HG03280 (cell line): ENCODE measurements around the gene ZNF746.

Experiments
- ATAC-seq: cut with Tn5 transposase; IDR thresholded peaks from one replicate; pipeline ENCODE4 v1.9.1; 2021; ENCODE audit warnings: mild to moderate bottlenecking, moderate library complexity; ENCODE audit not compliant: unreplicated experiment

The ZNF746 gene

DNA sequence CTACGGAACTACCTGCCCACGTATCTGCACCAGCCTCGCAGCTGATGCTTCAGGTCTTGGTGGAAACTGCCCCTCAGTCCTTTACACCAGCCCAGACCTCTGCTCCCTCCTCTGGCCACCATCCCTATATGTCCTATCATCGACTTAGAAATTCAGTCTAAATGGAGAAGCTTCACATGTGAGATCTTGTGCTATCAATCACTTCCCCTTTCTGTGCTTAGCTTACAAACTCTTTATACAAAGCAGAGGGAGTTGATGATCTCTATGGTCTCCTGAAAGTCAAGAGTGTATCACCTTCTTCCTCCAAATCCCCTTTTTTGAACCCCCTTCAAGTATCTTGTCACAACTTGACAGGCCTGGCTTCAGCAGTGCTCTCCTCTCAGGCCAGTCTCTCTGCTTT lies 67.4 kb downstream of the ZNF746 start:
- ATAC-seq = no peak

DNA sequence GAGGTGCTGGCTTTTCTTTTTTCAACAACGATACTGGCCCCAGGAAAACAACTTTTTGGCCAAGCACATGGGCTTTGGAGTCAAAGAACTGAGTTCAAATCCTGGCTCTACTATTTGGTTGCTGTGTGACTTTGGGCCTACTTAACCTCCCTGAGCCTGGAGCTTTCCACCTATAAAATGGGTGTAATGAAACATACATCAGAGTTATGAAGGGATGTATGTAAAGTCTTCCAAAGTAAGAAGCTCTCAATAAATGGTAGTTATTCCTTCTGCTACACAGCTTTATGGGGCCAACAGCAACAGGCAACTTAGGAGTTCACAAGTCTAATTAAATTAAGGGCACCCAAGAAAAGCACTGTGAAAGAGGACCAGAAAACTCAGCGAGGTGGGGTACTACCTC lies 69.7 kb downstream of the ZNF746 start:
- ATAC-seq = no peak

DNA sequence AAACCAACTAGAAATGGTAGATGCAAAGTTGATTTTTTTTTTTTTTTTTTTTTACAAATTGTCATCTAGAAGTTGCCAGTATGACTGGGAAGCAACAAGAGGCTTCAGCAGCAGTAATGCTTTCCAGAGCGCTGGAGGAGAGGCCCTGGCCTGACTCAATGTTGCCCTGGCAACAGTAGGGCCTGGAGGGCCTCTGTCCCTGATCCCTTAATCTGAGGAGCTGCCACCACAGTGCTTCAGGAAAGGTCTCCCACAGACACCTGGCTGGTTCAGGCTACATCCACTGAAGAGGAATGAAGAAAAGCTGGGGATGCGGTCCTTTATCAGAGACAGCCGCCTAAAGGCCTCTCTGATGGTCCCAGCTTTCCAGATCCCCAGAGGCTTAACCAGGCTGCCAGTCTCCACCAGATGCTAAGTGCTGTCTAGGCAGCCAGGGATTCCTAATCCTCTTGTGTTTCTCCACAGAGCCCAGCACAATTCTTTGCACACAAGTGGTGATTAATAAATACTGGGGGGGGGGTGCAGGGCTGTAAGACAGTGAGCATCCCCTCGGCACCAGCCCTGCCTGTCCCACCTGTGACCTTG lies 70.4 kb downstream of the ZNF746 start:
- ATAC-seq = no peak

DNA sequence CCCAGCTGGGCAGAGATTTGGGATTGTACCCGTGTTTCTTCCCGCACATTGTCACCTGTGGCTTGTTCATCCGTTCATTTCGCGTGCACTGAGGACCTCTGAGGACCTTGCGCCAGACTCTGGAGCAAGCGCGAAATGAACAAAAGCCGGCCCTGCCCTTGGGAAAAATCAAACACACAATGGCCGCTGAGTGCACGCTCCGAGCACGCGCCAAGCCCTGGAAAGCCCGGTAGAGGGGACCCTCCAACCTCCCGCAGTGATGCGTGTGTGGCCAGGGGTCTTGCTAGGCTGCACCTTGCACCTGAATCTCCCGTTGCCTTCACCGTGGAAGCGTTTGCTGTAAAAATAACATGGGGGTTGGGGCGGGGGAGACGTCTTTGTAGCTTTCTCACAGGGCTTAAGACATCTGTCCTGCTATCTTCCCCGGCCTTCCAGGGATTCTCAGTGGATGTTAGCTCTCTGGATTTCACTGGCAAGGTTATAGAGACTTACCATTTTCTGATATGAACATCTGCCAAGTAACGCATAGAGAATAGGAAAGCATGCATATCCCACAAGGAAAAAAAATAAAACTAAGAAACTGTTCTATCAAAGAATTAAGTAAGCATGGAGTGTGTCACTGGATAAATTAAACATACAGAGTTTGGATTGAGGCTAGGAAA lies 74.0 kb downstream of the ZNF746 start:
- ATAC-seq = no peak

DNA sequence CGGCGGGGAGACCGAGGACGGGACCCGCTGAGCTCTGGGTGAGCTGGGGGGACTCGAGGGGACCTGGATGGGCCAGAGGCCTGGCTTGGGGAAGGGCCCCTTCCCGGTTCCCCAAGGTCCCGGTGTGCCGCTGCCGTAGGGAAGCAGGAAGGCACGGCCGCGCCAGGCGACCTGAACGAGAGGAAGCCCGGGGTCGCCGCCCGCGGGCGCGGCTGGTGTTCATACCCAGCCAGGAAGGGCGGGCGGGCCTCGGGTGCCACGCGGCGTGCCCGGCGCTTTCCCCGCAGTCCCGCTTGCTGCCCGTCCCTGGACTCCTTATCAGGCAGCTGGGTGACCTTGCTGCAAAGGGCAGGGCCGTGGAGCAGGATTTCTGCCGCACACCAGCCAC lies 74.7 kb downstream of the ZNF746 start:
- ATAC-seq = peak; percentile 13
